HuH-7 (cell line): ENCODE data around the gene ATP5F1E.

ENCODE experiments used
- DNase-seq: peaks from one replicate; pipeline ENCODE4 v3.0.0; 2011; ENCODE audit warnings: low spot score

Gene ATP5F1E

GRCh38 chr20:59005523-59006166, 26.5 kb downstream of the ATP5F1E start:
- no peak for DNase-seq

GRCh38 chr20:59004763-59005522, 27.2 kb downstream of the ATP5F1E start:
- DNase-seq, result no peak

DNA sequence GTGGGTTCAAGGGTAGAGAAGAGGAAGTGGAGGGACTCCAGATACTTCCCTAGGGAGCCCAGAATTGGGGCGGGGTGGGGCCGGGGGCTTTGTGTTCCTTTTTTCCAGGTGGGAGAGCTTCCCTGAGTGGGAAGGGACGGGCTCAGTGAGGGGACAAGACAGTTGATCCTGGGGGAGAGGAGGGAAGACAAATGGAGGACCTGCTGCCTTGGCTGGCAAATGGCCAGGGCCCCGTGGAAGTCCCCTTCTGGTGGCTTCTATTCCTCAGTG, 27.7 kb downstream of the ATP5F1E start:
- no peak for DNase-seq

DNA sequence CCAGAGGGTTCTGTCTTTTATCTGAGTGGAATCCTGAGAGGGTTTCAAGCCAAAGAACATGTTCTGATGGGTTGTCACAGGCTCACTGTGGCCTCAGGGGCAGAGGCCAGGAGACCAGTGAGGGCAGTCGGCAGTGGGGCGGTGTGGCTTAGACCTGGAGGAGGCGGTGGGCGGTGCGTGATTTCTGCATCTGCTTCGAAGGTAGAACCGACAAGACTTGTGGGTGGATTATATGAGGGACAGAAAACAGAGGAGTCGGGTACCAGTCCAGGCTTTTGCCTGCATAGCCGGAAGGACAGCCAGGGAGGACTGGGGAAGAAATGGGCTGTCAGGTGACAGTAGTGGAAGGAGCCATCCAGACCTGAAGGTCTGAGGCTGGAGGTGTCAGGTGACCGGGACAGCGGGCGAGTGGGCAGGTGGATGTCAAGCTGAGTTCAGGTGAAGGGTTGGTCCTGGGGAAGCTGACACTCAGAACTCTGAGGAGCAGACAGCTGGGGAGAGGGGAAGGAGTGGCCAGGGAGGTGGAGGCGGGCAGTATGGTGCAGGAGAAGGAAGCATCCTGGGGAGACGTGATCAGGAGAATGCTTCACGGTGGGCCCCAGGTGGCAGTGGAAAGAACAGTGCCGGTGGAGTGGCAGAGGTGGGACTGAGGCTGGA, 28.2 kb downstream of the ATP5F1E start:
- no peak for DNase-seq

DNA sequence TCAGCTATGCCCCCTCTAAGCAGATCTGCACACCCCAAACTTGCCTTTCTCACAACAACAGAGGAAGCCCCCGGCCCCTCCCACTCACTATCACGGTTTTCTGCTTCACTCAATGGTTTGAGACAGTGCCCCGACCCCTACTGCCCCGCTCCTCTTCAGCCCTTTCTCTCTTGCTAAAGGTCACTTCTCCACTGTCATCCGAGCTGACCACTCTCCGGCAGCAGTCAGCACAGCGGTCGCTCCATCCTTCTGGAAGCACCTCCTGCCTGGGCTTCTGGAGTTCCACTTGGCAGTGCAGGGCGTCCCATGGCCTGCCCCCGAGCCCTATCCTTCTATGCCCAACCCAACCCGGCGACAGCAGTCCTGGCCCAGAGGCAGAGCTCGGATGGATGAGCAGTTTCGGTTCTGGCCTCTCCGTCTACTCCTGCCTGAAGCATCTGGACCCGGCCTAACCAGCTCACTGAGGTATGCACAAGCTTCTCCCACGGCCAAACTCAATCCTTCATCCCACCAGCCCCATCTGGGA, 29.2 kb downstream of the ATP5F1E start:
- DNase-seq, result no peak

DNA sequence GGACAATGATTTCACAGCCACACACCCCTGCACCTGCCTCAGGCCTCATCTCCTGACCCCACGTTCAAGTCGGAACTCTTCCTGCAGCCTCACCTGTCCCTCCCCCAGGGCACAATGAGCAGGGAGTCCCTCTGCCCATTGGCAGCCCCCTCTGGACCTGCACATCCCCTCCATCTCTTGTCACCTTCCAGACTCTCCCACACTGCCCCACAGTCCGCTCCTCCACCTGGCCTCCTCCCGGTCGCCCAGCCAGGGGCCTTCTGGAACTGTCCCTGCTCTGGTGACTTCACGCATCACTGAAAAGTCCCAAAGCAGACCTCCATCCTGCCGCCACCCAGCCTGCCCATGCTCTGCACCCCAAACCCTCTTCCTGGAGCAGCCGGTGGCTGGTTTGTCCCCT, 29.7 kb downstream of the ATP5F1E start:
- DNase-seq, result no peak

DNA sequence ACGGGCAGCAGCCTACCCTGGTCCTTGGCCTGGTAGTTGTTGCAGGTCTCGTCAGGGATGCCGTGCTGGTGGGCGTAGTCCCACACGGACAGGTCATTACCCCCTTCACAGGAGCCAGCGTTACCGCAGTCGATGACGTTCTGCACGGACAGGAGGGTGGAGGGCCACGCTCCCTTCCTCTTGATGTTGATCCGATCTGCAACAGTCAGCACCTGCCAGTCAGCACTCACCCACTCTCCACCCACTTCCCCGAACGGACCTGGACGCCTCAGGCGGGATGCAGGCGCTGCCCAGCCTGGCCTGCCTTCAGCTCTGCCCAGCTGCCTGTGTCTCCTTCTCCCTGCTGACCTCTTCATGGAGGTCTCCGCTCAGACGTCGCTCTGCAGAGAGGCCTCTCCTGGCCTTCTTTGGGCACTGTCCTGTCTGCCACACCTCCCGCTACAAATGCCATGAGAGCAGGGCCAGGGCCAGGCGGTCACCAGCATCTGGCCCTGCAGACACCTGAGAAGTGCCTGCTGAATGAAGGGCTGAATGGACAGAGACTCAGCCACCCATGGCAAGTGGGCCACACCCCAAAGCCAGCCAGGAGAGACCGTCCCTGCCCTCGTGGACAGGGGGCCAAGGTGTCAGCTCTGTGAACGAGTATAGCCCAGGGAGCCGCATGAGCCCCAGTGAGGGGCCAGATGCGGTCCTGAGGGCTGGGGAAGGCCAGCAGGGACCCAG, 30.5 kb downstream of the ATP5F1E start:
- no peak for DNase-seq

GRCh38 chr20:59001068-59001448, 31.1 kb downstream of the ATP5F1E start:
- DNase-seq, result no peak

GRCh38 chr20:59000326-59000725, 31.8 kb downstream of the ATP5F1E start:
- no peak for DNase-seq

- no peak for DNase-seq
These were observed 33.5 kb downstream of the ATP5F1E start for GRCh38 chr20:58998656-58999055.

- DNase-seq, result no peak
These were observed 34.9 kb downstream of the ATP5F1E start for GRCh38 chr20:58997141-58997770.

DNA sequence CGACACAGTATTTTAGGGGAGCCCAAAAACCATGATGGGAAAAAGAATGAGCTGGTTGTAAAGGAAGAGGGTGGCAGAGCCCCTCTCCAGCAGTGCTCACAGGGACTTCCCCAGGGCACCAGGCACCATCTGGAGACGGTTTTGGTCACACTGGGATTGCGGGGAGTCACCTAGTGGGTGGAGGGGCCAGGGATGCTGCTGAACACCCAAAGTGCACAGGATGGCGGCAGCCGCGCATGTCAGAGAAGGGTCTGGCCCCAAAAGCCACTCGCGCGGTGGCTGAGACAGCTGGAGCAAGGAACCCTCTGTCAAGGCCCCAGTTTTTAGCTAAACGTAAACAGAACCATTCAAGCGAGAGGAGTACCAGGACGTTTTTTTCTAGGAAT, 35.9 kb downstream of the ATP5F1E start:
- DNase-seq, result no peak

GRCh38 chr20:58995461-58996225, 36.5 kb downstream of the ATP5F1E start:
- DNase-seq, result peak; percentile 81

GRCh38 chr20:58994390-58995159, 37.6 kb downstream of the ATP5F1E start:
- no peak for DNase-seq

- no peak for DNase-seq
These were observed 38.5 kb downstream of the ATP5F1E start for GRCh38 chr20:58993332-58994248.

DNA sequence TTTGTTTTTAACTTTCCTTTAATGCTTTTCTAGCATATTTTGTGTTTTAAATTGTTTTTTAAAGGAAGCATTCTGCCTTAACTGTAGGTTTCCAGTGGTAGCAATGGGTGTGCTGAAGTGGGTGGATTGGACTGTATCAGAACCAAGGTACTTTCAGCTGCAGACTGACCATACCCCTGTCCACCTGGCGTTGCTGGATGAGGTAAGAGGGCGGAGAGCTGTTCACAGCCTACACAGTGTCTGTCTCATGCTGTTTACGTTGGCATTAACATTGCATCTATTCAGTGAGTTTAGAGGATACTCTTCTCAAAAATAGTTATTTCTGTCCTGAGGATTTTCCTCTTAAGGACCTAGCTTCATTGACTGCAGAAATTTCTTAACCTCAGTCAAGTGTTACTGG, 39.2 kb downstream of the ATP5F1E start:
- no peak for DNase-seq

DNA sequence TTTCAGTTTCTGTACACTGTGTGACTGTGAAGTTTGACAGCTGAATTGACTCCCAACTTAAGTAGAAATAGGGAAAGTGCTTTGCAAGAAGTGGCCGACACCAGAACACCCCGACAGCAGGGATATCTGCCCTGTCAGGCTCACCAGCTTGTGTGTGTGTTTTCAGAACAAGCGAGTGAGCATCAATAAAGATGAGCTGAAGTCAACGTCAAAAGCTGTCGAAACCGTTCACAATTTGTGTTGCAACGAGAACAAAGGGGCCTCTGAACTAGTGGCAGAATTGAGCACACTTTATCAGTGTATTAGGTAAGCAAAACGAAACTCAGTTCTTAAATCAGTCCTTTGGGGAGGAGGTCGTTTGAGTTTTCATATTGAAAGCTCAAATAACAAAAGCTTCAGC, 40.4 kb downstream of the ATP5F1E start:
- peak; percentile 74 for DNase-seq

DNA sequence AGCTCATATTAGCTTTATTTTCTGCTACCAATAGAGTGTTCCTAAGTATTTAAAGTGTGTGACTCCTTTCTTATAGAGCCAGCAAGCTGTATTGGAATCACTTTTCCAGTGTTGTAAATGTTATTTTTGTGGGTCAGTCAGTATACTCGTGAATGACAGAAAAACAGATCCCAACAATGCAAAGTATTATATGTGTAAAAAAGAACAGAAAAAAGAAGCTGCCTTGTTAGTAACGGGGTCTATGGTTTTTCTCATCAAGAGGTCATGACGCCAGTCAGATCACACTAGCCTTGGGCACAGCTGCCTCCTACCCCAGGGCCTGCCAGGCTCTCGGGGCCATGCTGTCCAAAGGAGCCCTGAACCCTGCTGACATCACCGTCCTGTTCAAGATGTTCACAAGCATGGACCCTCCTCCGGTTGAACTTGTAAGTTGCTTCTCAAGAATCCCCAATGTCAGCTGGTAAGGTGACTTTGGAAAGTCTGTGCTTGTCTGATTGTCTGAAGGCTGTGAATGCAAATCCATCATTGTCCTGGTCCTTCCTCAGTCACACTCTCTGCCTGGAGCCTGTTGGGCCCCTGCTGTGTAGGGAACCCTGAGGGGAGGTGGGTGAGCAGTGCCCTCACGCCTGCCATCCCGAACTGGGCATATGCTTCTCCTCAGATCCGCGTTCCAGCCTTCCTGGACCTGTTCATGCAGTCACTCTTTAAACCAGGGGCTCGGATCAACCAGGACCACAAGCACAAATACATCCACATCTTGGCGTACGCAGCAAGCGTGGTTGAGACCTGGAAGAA, 41.3 kb downstream of the ATP5F1E start:
- DNase-seq, result no peak

- DNase-seq, result no peak
These were observed 42.9 kb downstream of the ATP5F1E start for GRCh38 chr20:58989196-58989595.
